Non-pigmented ciliary epithelial cell (primary cell): Measurements from ENCODE around the gene LIN7A.

Experiments used
- DNase-seq: peaks from one replicate; pipeline ENCODE4 v3.0.0-alpha.2; 2010; ENCODE audit warnings: low read depth

LIN7A gene, protein sequence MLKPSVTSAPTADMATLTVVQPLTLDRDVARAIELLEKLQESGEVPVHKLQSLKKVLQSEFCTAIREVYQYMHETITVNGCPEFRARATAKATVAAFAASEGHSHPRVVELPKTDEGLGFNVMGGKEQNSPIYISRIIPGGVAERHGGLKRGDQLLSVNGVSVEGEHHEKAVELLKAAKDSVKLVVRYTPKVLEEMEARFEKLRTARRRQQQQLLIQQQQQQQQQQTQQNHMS

DNA sequence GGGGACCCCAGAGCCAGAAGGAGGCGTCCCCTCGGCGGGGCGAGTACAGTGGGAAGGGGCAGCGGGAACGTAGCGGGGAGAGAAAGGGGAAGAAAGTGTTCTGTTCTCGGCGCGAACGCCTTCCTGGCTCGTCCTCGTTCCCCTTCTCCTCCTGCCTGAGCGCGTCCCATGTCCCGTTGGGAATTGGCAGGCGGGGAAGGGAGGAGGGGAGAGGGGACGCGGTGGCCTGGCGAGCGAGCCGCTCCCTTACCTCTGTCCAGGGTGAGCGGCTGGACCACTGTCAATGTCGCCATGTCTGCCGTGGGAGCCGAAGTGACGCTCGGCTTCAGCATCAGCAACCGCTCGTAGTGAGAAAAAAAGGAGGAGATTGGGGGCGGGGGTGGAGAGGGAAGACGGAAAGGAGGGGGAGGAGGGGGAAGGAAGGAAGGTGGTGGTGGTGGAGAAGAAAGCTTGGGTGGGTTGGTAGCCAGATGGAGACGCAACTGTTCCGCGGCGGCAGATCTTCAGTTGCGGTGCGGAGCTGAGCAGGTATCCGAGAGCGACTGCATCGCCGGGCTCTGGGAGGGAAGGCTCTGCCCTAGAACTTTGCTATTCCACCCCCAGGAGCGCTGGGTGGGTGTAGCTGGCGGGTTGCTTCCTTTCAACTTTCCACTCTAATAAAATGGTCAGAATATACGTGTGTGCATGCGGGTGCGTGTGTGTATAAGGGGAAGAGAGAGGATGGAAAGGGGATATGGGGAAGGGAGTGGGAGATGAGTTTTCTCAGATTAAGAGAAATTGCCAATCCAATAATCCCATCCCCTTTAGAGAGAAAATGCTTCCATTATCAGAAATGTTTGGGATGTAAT is at the start of gene LIN7A:
Gene LIN7A, minus strand, starts transcription at position 544 of the 848 bp plus-strand sequence. Its CDS starts 212 bp downstream, at position 332.
- no peak for DNase-seq

DNA sequence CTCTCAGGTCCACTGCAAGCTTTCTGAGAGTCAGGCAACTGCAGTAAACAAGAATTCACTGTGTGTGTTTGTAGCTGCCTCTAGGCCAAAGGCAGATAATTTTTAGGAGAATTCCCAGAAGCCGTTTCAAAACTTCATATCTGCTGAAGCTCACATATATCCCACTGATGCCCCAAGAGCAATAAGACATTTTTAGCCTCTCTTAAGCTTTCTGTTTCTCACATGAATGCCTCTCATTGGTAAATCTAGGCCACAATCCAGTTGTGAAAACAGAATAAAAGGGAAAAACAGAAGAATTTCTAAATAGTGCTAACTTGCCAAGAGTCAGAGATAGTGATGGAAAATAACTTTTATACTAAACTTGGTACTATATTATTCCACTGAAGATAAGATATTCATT is 48.5 kb upstream of the LIN7A start:
- no peak for DNase-seq

DNA sequence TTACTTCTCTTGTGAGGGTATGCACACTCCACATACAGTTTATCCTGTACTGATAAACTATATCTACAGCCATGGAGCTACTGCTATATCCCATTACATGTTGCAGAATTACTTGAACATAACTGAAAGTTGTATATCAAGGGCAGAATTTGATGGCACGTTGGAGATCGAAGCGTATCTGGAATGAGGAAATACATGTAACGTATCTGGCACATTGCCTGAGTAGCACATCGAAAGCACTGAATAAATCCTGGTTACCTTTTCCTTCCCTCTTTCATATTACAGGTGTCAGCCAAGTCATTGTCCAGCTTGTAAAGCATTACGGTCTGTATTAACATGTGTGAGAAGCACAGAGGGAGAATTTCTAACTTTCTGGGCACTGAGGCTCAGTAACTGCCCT is 42.1 kb upstream of the LIN7A start:
- no peak for DNase-seq

DNA sequence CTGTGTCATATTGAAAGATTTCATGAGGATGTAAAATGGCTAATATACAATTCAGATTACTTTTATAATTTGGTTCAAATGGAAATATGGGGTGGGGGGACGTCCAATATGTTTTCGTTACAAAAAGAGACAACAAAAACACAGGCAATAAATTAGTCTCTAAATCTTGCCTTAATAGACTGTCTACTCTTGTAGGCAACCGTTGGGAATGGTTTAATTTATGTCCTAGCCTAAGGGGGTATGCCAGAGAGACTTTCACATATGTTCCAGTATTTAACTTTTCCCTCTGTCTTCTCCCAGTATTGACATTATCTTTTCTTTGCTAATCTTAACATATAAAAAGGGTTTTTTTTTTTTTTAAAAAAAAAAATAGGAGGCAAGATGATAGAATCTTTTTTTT is 41.5 kb upstream of the LIN7A start:
- no peak for DNase-seq

DNA sequence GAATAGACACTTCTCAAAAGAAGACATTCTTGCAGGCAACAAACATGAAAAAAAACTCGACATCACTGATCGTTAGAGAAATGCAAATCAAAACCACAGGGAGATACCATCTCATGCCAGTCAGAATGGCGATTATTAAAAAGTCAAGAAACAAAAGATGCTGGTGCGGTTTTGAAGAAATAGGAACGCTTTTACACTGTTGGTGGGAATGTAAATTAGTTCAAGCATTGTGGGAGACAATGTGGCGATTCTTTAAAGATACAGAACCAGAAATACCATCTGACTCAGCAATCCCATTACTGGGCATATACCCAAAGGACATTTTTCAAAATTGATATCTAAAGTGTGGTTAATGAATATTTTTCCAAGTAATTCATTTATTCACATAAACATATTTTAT is 39.6 kb upstream of the LIN7A start:
- DNase-seq, result no peak

DNA sequence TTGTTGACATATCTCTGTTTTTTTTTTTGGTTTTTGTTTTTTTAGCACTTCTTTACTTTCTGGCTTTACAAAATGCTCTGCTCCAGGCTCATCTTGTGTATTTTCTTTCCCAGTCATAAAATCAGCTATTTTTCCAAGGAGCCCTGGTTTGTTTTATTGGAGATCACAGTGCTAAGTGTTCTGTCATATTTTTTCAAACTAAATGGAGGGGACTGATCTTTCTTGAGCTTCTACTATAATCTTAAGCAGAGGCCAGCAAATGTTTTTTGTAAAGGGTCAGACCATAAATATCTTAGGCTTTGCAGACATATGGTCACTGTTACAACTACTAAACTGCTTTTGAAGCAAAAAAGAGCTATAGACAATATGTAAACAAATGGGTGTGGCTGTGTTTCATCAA is 30.6 kb upstream of the LIN7A start:
- DNase-seq, result no peak

DNA sequence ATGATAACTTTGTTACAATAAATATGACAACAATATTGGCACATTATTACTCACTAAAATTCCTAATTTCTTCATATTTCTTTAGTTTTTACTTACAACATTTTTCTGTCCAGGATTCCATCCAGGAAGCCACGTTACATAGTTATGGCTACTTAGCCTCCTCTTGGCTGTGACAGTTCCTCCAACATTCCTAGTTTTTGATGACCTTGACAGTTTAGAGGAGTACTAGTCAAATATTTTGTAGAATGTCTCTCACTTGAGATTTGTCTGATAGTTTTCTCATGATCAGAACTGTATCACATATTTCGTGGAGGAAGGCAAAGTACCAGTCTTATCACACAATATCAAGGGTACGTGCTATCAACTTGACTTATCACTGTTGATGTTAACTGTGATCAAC is 29.8 kb upstream of the LIN7A start:
- no peak for DNase-seq

DNA sequence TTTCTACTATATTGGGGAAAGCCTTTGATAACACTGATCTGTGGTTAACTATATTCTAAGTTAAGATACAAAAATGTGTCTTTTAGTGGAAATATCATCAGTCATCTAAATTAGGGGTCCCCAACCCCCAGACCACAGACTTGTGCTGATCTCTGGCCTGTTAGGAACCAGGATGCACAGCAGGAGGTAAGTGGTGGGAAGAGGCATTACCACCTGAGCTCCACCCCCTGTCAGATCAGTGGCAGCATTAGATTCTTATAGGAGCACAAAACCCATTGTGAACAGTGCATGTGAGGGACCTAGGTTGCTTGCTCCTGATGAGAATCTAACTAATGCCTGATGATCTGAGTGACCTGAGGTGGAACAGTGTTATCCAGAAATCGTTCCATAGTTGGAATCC is 28.3 kb upstream of the LIN7A start:
- DNase-seq, result no peak

DNA sequence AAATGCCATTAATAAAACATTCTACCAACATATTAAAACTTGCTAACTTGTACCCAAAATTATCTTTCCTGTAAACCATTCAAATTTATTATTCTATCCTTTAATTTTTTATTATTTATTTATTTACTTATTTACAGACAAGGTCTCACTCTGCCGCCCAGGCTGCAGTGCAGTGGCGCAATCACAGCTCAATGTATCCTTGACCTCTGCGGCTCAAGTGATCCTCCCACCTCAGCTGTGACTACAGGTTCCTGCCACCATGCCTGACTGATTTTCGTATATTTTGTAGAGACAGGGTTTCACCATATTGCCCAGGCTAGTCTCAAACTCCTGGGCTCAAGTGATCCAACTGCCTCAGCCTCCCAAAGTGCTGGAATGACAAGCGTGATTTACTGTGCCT is 20.4 kb upstream of the LIN7A start:
- no peak for DNase-seq

DNA sequence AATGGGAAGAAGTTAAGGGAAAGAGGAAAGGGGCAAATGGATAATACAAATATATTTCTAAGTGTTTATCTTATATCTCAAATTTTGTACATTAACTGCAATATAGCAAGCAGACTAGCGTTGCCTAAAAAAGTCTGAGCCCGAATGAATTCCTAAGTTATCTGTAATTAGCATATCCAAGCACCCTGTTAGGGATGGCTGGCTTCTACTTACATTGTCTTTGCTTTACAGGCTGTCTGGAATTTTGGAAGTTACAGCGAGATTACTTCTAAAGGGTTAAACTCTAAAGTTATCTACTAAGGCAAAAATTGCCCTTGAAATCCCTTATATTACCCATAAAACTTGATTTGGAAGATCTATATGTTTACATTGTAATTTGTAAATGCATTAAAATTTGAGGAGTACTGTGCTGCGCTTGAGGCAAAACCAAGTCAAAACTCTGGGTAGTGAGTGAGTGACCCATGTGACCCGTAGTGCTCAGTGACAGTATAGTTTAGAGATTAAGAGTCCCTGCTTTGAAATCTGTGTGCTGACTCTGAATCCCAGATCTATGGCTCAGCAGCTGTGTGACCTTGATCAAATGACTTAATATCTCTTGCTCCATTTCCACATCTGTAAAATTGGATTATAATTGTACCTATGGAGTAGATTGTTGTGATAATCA is 17.3 kb upstream of the LIN7A start:
- no peak for DNase-seq

DNA sequence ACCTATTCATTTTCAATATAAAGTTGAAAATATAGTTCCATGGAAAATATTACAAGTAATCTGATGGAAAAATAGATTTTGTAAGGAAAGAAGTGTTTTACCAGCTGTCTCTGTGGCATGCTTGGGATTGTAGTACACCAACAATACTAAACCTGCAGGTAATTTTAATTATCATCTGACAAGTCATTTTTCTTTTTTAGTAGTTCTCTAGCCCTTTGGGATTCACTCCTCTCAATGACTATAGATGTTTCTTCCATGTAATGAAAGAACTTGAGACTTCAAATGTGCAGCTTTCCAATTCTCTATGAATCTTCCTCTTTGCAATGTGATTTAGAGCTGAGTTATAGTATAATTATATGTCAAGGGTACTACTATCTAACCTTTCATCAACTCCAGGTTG is 14.7 kb upstream of the LIN7A start:
- no peak for DNase-seq

DNA sequence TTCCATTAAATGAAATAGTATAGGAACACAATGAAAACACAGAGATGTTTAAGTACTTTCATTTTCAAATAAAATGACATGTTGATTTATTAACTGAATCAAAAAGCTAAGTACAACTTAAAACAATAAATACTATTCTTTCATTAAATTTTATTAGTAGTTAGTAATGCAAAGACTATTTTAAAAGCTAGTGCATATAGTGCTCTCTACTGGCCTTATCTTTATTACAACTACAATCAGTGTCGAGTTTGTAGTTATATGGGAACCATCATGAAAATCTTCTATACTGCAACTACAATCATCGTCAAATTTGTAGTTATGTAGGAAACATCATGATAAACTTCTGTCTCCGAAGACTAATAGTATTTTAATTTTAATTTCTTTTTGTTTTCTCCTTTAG is 8.9 kb upstream of the LIN7A start:
- DNase-seq, result no peak

DNA sequence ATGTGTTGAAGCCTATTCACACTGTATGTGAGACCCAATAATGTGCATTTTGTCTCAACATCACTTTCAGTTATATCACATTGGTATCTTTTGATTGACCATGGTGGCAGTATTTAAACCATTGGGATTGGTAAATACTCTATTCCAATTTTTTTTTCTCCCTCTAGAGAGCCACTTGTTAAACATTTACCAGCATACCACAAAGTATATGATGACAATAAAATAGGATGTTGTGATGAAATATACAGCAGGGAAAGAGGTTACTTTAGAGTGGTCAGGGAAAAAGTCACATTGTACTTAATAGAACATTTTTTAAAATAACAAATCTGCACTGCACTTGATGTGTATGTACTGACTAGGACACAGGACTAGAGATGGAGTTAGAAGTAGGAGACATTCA is 5.6 kb upstream of the LIN7A start:
- DNase-seq, result no peak

DNA sequence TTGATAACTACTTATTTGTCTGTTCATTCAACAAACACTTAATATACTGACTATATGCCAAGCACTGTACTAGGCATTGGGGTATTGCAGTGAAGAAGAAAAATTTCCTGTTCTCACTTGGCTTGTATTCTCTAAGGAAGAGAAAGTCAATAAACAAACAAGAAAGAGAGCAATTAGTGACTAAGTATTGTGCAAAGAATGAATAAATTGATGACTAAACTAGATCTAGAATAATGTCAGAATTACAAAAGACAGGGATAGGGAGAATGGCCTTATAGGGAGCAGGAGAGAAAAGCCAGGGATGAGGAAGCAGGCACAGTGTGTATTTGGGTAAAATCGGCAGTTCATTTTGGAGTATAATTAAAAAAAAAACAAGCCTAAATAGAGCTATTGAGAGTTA is 4.2 kb upstream of the LIN7A start:
- DNase-seq, result no peak

DNA sequence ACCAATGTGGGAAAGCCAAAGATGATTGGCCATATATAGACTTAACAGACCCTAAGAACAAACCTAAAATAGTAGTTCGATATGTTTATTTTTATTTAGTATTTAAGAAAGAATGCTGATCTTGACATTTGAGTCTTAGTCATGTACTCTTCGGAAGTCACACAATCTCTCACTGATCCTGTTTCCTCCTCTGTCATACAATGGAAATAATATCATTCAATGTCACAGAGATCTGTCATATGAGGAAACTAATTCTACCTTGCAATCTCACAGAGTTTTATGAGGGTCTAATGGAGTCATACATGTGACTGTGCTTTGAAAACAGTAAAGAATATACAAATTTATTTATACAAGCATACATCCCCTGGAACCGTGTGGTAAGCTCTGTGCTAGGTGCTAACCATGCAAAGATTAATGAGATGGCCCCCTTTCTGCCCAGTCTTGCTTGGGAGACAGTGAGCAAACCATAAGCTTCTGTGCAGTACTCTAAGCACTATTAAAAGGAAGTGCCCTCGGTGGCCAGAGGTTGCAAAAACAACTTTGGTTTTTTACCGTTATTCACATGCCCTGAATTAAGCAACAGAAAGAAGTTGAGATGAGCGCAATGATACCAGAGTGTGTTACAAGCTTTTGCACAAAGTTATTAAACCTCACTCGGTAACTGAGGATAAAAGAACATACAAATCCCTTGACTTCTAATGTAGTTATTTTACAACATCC is 1.7 kb upstream of the LIN7A start:
- DNase-seq, result no peak

DNA sequence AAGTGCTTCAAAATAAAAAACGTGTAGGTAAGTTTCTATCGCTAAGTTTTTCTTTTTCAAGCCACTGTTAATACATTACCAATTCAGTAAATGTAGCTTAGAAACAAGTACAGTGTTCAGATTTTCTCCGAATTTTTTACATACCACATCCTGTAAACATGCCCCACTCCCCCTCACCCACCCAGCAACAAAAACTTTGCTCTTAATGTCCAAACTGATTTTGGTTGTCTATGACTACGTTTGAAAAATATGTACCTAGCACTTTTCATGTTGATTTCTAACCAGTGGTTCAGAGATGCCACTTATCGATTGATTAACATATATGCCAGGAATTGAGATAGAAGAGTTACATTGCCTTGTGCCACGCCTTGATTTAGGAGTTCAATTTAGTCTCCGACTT is 663 bp upstream of the LIN7A start:
- DNase-seq, result no peak

DNA sequence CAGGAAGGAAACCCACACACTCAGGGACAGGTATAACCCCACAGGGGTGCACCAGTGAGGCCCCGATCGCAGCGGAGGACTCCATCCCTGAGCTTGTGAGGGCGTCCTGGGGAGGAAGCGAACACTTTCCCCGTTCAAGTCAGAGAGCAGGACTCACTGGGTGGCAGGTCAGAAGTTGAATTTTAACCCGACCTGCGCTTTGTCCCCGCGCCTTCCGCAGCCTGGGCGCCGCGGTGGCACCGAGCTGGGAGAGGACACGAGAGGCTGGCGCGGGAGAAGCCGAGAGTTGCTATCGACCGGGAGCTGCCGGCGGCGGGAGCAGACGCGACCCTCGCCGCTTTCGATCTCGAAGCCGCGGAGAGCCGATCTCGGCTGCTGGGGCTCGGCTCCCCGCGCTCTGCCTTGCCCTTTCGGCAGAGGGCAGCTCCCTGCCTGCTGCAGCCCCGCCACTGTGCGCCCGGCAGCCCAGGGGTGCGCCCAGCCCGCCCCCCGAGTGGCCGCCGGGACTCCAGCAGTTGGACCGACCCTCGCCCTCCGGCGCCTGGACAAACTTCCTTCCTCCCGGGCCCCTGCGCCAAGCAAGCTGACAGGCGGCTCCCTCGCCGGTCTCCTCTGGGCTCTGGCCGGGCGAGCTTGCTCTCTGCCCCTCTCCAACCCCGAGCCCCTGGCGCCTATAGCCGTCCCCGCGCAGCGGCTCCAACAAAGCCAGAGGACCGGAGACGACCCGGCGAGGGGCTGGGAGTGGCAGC is 918 bp downstream of the LIN7A start:
- no peak for DNase-seq

DNA sequence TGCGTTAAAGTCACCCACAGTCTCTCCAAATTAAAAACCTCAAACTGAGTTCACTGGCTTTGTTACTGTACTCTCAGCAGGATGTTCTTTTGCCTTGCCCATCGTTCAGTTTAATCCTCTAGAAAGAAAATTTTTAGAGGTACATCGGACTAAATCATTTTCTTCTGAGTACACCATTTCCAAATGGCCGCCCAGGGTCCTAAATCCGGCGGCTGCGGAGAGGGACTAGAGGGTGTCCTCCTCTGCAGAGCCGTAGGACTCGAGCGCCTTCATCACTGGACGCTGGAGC is 1.4 kb downstream of the LIN7A start:
- DNase-seq, result no peak

DNA sequence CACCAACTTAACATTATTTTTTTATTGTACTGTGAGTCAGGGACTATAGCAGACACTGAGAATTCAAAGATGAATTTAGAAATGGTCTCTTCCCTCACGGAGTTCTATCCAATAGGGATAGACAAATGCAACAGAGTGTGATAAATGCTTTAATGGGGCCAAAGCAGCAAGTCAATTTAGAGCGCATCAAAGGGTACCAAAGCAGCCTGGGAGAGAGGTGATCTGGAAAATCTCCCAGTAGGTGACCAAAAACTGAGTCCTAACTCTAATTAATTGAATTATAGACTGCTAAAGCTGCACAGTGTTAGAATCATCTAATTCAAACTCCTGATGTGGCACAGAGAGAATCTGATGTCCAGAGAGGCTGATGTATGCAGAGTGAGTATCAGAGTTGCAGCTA is 2.6 kb downstream of the LIN7A start:
- no peak for DNase-seq

DNA sequence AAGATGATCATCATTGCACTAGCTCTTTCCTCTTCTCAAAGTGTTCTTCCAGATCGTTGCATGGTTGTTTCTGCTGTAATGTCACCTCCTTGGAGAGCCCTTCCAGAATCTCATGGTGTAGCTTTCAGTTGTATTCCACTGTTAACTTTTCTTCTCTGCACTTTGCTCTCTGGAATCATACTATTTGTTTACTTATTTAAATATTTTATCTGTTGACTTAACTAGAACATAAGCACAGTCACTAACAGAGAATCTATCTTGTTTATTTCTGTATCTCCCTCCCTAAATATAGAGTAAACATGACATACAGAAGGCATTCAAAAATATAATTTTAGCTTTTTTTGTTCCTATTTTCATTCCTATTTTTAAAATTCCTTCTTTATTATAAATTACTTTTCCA is 11.8 kb downstream of the LIN7A start:
- DNase-seq, result no peak

DNA sequence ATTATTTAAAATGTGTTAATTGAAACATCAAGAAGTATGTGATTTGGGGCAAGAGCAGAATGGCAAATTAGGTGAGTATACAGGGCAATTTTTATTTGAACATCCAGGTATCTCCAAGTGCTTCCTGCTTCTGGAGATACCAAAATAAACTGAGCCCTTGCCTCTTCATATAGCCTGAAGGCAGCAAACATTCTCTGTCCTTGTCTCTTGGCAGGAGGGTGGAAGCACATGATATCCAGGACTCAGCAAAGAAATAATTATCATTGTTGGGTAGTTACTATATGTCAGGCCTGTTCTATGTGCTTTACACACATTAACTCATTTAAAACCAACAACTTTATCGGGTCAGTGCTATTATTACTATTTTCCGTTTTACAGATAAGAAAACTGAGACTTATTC is 12.5 kb downstream of the LIN7A start:
- DNase-seq, result no peak

DNA sequence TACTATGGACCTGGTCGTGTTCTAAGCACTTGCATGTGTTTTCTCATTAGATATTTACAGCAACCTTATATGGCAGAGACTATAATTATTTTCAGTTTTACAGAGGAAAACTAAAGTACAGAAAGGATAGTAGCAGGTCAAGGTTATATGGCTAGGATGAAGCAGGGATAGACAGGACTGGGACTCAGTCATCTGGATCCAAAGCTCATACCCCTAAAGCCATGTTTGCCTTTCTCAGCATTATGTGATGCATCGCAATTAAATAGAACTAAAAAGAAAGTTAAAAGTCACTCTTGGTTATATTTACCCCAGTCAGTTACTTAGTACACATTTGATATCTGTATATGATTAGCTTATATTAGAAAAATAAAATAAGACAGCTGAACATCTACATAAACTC is 13.3 kb downstream of the LIN7A start:
- DNase-seq, result no peak
